Psoas muscle (tissue), 8 donors: Measurements from ENCODE around the gene OR52N1. TPM values are rescaled to one million over a fixed set of nuclear protein-coding genes. Genes with fewer than 3 reads are reported as not detected.

ENCODE experiments used
- ATAC-seq, 4 donors: fragments of 200-7000 bp; cut with Tn5 transposase; one replicate each; pipeline ENCODE4 v1.9.1; 2020; ENCODE audit warnings: moderate library complexity in 3 of 4, mild to moderate bottlenecking in 2 of 4
- DNase-seq, 2 donors: peaks; one replicate each; pipeline ENCODE4 v3.0.0-alpha.2; 2020
- H3K27ac ChIP-seq: fragments of 200-600 bp; one replicate; pipeline ENCODE4 v1.8.0; 2022
- H3K27me3 ChIP-seq, 3 donors: fragments of 200-600 bp in 1 of 3; one replicate each; pipeline versions ENCODE4 v1.6.1 to v1.8.0; 2013 to 2022; ENCODE audit warnings: low read length in 2 of 3, mild to moderate bottlenecking in 2 of 3, moderate library complexity in 1 of 3; ENCODE audit not compliant: insufficient read depth in 3 of 3
- H3K36me3 ChIP-seq, 2 donors: fragments of 200-600 bp in 1 of 2; one replicate each; pipeline versions ENCODE4 v1.6.1 to v1.8.0; 2013 to 2022; ENCODE audit warnings: low read depth in 1 of 2, mild to moderate bottlenecking in 1 of 2, moderate library complexity in 1 of 2; ENCODE audit not compliant: insufficient read depth in 1 of 2
- H3K4me1 ChIP-seq: fragments of 200-600 bp; one replicate; pipeline ENCODE4 v1.8.0; 2022
- H3K4me3 ChIP-seq: fragments of 200-600 bp; one replicate; pipeline ENCODE4 v1.8.0; 2022; ENCODE audit warnings: mild to moderate bottlenecking
- H3K9me3 ChIP-seq: fragments of 200-600 bp; one replicate; pipeline ENCODE4 v1.8.0; 2022
- WGBS, 3 donors: extraction: QIAGEN DNeasy Blood & Tissue Kit; methylation state at CpG; one replicate each; pipeline versions ENCODE4 v1.1.6 to v1.1.7; 2013; 5-methylcytosine and 5-hydroxymethylcytosine counted together
- intact Hi-C, 2 donors: fragments of 100-400 bp; cut with DNase I; formaldehyde crosslinking; loops; one replicate each; pipeline versions ENCODE4 v1.11.0 to v1.14.2; 2022
- polyA plus RNA-seq, 3 donors: library from polyadenylated mRNA; stranded (reverse); fragments of 200-250 nt; gene quantifications; one replicate each; pipeline ENCODE4 v1.2.3, GENCODE V29; 2013
- total RNA-seq, 4 donors: library from RNA; stranded (reverse); fragmentation: NEBNext Ultra II Directional in 2 of 4; extraction: Animal tissue kit (Norgen Biotek cat#: 25700) in 2 of 4; gene quantifications; one replicate each; pipeline versions ENCODE4 v1.2.1 to v1.2.4, GENCODE V29; 2021 to 2023
- TF ChIP-seq, protein P1 (sequence below): fragments of 200-600 bp; IDR thresholded peaks from one replicate; pipeline ENCODE4 v1.8.0; 2022; ENCODE audit warnings: antibody characterized with exemption
- donor health status: healthy with polysubstance abuse.
- donor health status: DM: no; HTN: no; CAD: no; lungs with moderate emphysema.
- donor health status: Bipolar disorder and iron deficiency.
- donor health status: healthy.
- donor health status: DM: yes; HTN: yes; CAD: no.
- donor health status: DM: no; HTN: no; CAD: no.
- donor health status: DM: no; HTN: no; CAD: no.
- donor health status: DM: yes; HTN: yes; CAD: no.

The OR52N1 gene
- total and polyA plus RNA-seq, 7 donors: not detected

DNA sequence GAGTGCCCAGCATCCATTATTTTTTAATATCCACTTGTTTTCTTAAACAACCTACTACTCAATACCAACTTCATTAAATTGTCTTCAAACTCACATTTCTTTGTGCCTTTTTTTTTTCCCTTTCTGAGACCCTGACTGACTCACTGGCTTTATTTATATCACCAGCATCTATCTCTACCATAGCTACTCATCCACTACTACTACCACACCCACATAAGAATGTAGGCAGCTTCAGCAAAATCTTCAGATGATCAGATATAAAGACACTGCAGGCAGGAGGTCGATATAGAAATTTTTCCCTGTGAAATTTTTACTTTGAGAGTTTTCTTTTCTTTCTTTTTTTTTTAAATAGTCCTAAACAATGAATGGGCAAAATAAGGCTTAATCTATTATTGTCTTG, 52.6 kb downstream of the OR52N1 start:
- no peak for DNase-seq
- Histone ChIP-seq H3K4me1 (no peaks in the 10 kb centered on the region), H3K27me3 (no peaks in the 10 kb centered on the region), H3K4me3 (no peak overlapping the region), H3K36me3 (no peaks in the 10 kb centered on the region), H3K27ac (no peak overlapping the region), H3K9me3 (peaks cover 4% of the 10 kb centered on the region)
- TF ChIP-seq, protein P1, sequence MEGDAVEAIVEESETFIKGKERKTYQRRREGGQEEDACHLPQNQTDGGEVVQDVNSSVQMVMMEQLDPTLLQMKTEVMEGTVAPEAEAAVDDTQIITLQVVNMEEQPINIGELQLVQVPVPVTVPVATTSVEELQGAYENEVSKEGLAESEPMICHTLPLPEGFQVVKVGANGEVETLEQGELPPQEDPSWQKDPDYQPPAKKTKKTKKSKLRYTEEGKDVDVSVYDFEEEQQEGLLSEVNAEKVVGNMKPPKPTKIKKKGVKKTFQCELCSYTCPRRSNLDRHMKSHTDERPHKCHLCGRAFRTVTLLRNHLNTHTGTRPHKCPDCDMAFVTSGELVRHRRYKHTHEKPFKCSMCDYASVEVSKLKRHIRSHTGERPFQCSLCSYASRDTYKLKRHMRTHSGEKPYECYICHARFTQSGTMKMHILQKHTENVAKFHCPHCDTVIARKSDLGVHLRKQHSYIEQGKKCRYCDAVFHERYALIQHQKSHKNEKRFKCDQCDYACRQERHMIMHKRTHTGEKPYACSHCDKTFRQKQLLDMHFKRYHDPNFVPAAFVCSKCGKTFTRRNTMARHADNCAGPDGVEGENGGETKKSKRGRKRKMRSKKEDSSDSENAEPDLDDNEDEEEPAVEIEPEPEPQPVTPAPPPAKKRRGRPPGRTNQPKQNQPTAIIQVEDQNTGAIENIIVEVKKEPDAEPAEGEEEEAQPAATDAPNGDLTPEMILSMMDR: no peak
- intact Hi-C loops: no loop called here
- WGBS, 3 donors: 51 to 74% (median 57%) methylated on average over 1 of the region's 1 CpG
- ATAC-seq: no peak

DNA sequence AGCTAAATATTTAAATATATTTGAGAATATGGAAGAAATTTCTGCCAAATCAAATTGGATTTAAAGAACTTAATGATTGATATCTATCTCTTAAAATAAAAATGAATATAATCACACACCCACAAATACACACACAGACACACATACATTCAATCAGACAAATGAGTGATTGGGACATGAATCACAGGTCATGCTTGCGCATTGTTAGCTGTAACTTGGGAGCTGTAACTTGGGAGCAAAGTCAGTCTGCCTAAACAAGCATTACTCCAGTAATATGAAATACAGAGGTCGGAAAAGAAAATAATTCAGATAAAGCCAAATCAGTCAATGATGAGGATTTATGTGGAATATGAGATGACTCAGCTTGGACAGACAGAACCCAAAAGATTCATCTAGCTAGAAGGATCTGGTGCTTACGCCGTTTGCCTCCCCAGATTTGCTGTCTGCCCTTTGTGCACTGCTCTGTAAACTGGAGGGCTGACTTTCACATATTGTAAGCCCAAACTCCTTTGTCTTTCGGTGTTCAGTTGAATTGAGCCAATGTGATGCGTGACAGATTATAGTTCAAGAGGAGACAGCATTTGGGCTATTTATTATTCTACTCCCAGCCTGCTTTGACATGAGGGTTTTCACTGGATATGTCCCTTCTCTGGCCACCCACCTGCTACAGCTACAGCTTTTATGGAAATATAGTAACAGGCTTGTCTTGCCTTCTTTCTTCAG, 53.2 kb downstream of the OR52N1 start:
- Histone ChIP-seq H3K4me3 (no peak overlapping the region), H3K4me1 (no peaks in the 10 kb centered on the region), H3K36me3 (no peaks in the 10 kb centered on the region), H3K27ac (no peak overlapping the region), H3K27me3 (no peaks in the 10 kb centered on the region), H3K9me3 (peaks cover 4% of the 10 kb centered on the region)
- intact Hi-C loops: no loop called here
- WGBS, 3 donors: 69 to 75% (median 71%) methylated on average over 6 of the region's 6 CpGs
- TF ChIP-seq, protein P1: no peak
- DNase-seq (no peak), ATAC-seq (no peak)

DNA sequence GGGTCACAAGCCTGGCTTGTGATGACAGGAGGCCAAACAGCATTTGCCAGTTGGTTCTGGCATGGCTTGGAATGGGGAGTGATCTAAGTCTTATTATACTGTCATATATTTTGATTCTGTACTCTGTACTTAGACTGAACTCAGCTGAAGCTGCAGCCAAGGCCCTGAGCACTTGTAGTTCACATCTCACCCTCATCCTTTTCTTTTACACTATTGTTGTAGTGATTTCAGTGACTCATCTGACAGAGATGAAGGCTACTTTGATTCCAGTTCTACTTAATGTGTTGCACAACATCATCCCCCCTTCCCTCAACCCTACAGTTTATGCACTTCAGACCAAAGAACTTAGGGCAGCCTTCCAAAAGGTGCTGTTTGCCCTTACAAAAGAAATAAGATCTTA, 54.0 kb downstream of the OR52N1 start:
- Histone ChIP-seq H3K27ac (no peak overlapping the region), H3K9me3 (peaks cover 4% of the 10 kb centered on the region), H3K27me3 (no peaks in the 10 kb centered on the region), H3K4me1 (no peaks in the 10 kb centered on the region), H3K36me3 (no peaks in the 10 kb centered on the region), H3K4me3 (no peak overlapping the region)
- intact Hi-C loops: no loop called here
- ATAC-seq (no peak), DNase-seq (no peak)
- TF ChIP-seq, protein P1: no peak

Other genes starting within 250 kb of the OR52N1 start
- gene OR52H1, start 242.7 kb downstream of the OR52N1 start, total RNA-seq: not detected
- gene OR52H1, start 242.7 kb downstream of the OR52N1 start, polyA plus RNA-seq: not detected
- gene OR52B6, start 210.4 kb downstream of the OR52N1 start, total RNA-seq: not detected
- gene OR52B6, start 210.4 kb downstream of the OR52N1 start, polyA plus RNA-seq: not detected
- under 1 TPM in 3 of 4 donors, not detected in 1; 0.44 to 0.78 (median 0.77) TPM for gene TRIM6, start 194.6 kb downstream of the OR52N1 start, total RNA-seq
- gene TRIM6, start 194.6 kb downstream of the OR52N1 start, polyA plus RNA-seq: under 1 TPM; 0.26 to 0.36 (median 0.28) TPM
- gene TRIM34, start 166.3 kb downstream of the OR52N1 start, total RNA-seq: 1 to 10 TPM in 1 of 4 donors, under 1 TPM in 3; 0.48 to 1.3 (median 0.89) TPM
- gene TRIM34, start 166.3 kb downstream of the OR52N1 start, polyA plus RNA-seq: under 1 TPM; 0.55 to 0.79 (median 0.67) TPM
- 1 to 10 TPM; 1.1 to 6.3 (median 3.0) TPM for gene TRIM5, start 106.2 kb downstream of the OR52N1 start, total RNA-seq
- 1 to 10 TPM in 2 of 3 donors, under 1 TPM in 1; 0.98 to 2.6 (median 1.6) TPM for gene TRIM5, start 106.2 kb downstream of the OR52N1 start, polyA plus RNA-seq
- gene TRIM22, start 101.5 kb downstream of the OR52N1 start, total RNA-seq: 10 to 100 TPM in 1 of 4 donors, 1 to 10 TPM in 3; 6.2 to 12.4 (median 7.9) TPM
- 1 to 10 TPM; 5.1 to 5.6 (median 5.5) TPM for gene TRIM22, start 101.5 kb downstream of the OR52N1 start, polyA plus RNA-seq
- not detected for gene OR56B1, start 54.8 kb downstream of the OR52N1 start, total RNA-seq
- not detected for gene OR56B1, start 54.8 kb downstream of the OR52N1 start, polyA plus RNA-seq
- gene OR52N4, start 37.0 kb downstream of the OR52N1 start, total RNA-seq: not detected
- gene OR52N4, start 37.0 kb downstream of the OR52N1 start, polyA plus RNA-seq: not detected
- not detected for gene OR52N5, start 7.9 kb downstream of the OR52N1 start, total RNA-seq
- gene OR52N5, start 7.9 kb downstream of the OR52N1 start, polyA plus RNA-seq: not detected
- not detected for gene OR52N2, start 17.7 kb upstream of the OR52N1 start, total RNA-seq
- gene OR52N2, start 17.7 kb upstream of the OR52N1 start, polyA plus RNA-seq: not detected
- not detected for gene OR52E6, start 50.6 kb upstream of the OR52N1 start, total RNA-seq
- gene OR52E6, start 50.6 kb upstream of the OR52N1 start, polyA plus RNA-seq: not detected
- gene OR52E8, start 66.4 kb upstream of the OR52N1 start, total RNA-seq: not detected
- gene OR52E8, start 66.4 kb upstream of the OR52N1 start, polyA plus RNA-seq: not detected
- not detected for gene OR52E4, start 89.4 kb upstream of the OR52N1 start, total RNA-seq
- not detected for gene OR52E4, start 89.4 kb upstream of the OR52N1 start, polyA plus RNA-seq
- gene OR52E5, start 101.9 kb upstream of the OR52N1 start, total RNA-seq: not detected
- not detected for gene OR52E5, start 101.9 kb upstream of the OR52N1 start, polyA plus RNA-seq
- gene OR56A3, start 151.0 kb upstream of the OR52N1 start, total RNA-seq: not detected
- gene OR56A3, start 151.0 kb upstream of the OR52N1 start, polyA plus RNA-seq: not detected
- gene OR56A5, start 177.2 kb upstream of the OR52N1 start, total RNA-seq: not detected
- not detected for gene OR56A5, start 177.2 kb upstream of the OR52N1 start, polyA plus RNA-seq
- not detected for gene OR52L1, start 195.7 kb upstream of the OR52N1 start, total RNA-seq
- gene OR52L1, start 195.7 kb upstream of the OR52N1 start, polyA plus RNA-seq: not detected
- not detected for gene OR56A4, start 215.7 kb upstream of the OR52N1 start, total RNA-seq
- gene OR56A4, start 215.7 kb upstream of the OR52N1 start, polyA plus RNA-seq: not detected
- gene OR56A1, start 239.5 kb upstream of the OR52N1 start, total RNA-seq: not detected
- not detected for gene OR56A1, start 239.5 kb upstream of the OR52N1 start, polyA plus RNA-seq